ENCODE measurements around the gene FAM170A.

GRCh38 chr5:119613937-119614336 lies 15.4 kb upstream of the FAM170A start:
- TF ChIP-seq CTCF (IDR thresholded peaks at IDR 0.05) (no peak), POLR2A (IDR thresholded peaks at IDR 0.05) (no peak)

Data from body of pancreas (tissue), 4 donors.